GM19099 (cell line): Measurements from ENCODE around the gene TMEM200B.

Experiments used
- POLR2A ChIP-seq: IDR thresholded peaks from 3 replicates; pipeline ENCODE4 v1.6.1; 2011; ENCODE audit warnings: low read depth; ENCODE audit not compliant: insufficient read length; ENCODE audit errors: extremely low read depth

TMEM200B gene

DNA sequence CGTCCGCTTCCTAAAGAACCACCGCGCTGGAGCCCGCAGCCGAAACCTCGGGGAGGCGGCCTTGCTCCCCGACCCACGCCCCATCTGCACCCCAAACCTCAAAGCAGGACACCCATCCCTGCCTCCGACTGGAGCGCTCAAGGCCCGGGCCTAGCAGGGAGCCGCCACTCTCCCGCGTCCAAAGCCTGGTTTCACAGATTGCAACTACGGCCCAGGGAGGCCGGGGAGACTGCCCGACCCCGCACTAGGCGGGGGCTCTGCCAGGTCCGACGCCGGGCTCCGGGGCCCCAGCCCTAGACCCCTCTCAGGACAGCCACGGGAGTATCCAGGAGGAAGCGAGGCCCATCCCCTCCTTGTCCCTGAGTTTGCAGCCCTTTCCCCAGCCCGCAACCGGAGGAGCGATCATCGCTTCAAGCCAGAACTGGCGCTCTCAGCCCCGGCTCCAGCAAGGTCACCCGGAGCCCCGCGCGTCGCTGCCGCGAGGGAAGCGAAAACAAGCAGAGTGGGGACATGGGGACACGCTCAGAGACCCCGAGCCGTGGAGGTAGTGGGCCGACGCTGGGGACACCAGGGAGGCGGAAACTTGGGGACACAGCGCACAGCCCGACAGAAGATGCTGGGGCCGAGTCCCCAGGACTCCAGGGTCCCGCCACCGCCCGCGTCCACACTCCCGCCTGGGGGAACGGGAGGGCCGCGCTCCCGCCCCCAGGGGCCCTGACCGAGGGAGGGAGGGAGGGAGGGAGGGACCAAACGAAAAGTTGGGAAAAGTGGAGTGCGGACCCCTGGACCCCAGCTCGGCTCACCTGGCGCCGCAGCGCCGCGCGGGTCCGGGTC, 433 bp downstream of the TMEM200B start:
- TF ChIP-seq POLR2A, result no peak

- TF ChIP-seq POLR2A, result no peak
These were observed 1.0 kb downstream of the TMEM200B start for GRCh38 chr1:29122682-29123052.

DNA sequence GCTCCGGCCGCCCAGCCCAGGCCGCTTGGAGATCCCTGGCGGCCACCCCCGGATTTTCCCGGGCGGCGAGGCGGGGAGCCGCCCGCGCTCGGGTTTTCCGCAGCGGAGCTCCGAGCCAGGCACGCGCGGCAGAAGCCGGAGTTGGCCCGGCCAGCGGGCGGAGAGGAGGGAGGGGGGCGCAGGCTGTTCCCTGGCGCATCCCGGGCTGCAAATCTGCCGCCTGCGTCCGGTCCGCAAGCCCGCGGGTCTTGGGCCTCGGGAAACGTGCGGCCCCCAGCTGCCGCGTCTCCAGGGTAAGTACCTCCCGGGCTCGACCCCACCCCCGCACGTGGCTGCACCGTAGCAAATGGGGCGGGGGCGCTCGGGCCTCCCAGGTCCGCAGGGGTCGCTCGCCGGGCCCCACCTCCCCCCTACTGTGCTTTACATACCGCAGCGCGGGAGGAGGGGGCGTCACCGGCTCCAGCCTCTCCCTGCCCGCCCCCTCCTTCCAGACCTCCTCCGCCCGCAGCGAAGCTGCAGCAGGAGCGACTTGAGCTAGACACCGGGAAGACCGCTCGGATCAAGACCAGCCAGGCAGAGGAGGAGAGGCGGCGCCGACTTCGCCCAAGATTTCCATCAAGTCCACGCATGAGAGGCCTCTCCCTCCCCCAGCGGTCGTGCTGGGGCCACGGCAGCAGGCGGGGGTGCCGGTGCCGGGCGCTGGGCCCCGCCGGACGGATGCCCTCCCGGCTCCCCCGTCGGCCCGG, 1.6 kb downstream of the TMEM200B start:
- TF ChIP-seq POLR2A, result no peak

DNA sequence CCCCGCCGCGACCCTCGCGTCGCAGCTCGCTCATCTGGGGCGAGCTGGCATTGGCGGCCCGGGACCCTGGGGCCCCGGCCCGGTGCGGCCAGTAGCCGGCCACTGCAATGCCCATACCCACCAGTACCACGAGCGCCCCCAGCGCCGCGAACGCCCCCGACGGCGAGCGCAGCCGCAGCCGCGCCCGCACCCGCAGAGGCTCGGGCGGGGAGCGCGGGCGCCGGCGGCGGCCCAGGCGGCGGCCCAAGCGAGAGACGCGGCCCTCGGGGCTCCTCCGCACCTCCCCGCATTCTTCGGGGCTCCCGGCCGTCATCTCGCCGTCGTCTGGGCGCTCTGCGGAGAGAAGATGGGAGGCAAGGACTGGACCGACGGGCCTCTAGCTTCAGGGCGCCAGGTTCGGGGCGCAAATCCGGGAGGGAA, 2.2 kb downstream of the TMEM200B start:
- no peak for TF ChIP-seq POLR2A

DNA sequence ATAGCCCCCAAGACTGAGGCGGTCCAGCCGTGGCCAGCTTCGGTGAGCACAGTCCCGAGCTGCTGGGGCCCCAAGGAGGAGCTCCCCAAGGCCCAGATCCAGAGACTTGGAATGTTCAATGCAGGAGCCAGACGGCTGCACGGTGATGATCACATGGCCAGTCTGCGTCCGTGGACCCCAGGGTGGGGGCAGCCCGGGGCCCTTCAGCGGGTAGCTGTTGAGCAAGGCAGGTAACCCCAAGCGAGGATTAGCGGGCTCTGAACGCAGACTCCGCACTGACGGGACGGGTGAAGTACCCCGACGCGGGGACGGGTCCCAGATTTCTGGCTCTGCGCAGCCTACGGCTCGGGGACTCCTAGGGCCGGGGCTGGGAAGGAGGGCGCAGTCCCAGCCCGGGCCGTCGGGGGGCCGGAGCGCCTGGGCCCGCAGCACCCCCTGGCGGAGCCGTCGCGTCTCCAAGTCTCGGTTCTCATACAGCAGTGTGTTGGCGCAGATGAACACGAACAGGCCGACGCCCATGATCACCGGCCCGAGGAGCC, 2.7 kb downstream of the TMEM200B start:
- no peak for TF ChIP-seq POLR2A

DNA sequence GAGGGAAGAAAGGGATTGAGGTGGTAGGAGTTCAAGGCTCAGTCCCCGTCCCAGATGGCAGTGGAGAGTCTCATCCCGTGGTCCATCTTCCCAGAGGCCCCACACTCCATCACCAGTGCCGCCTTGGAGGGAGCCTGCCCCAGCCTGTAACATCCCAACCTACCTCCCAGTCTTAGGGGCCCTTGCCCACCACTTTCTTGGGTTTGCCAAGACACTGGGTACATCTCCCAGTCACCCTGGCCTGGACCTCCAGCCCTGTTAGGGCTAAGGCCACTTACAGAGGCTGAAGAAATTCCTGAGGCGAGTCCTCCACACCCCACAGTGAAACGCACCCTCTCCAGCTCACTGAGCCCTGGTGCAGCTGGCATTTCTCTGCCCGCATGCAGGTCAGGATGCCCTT, 3.3 kb downstream of the TMEM200B start:
- no peak for TF ChIP-seq POLR2A

DNA sequence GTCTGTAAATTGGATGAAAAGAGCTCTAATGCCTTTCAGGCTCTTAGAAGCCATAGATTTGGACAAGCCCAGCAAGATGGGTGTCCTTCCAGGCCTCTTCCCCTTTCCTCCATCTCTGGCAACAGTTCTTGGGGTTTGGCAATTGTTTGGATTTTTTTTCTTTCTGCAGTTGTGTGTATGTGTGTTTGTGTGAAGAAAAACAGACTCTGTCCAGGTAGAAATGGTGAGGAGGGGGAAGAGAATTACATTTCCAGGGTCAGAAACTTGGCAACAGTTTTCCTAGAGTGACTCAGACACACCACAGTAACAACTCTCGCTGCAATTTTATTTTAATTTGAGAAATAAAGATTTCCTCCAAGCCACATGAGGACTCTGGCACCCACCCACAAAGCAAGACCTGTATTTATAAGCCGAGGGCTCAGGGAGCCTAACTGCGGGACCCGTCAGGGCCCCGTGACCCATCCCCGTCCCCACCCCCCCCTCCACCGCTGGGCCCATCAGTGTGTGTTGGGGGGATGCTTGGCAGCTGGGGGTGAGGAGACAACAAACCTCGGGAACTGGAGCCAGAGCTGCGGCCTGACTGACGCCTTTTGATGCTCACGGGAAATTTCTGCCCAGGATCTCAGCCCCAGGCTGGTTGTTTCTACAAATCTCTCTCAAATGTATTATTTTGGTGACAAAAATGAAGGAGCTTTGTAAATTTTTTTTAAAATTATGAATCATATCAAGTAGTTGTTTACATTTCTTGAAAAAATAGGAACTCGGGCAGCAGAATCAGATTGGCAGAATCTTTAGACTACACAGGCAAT, 4.4 kb downstream of the TMEM200B start:
- TF ChIP-seq POLR2A, result no peak

DNA sequence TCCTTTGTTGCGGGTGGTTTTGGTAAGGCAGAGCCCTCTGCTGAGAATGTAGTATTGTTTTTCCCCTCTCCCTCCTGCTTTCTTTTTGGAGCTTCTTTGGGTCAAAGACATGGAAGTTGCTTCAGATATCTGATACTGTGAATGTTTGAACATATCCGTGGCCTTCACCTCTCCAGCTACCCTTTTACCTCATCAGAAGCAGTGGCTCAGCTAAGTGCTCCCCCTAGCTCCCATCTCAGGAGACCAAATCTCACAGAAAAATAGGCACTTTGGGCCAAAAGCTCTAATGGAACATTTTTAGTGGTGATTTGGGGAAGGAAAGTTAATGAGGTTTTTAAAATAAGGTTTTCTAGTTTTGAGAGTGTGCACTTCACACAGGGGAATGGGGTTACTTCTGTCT, 6.3 kb downstream of the TMEM200B start:
- no peak for TF ChIP-seq POLR2A

- TF ChIP-seq POLR2A, result no peak
These were observed 9.0 kb downstream of the TMEM200B start for GRCh38 chr1:29114654-29115053.

DNA sequence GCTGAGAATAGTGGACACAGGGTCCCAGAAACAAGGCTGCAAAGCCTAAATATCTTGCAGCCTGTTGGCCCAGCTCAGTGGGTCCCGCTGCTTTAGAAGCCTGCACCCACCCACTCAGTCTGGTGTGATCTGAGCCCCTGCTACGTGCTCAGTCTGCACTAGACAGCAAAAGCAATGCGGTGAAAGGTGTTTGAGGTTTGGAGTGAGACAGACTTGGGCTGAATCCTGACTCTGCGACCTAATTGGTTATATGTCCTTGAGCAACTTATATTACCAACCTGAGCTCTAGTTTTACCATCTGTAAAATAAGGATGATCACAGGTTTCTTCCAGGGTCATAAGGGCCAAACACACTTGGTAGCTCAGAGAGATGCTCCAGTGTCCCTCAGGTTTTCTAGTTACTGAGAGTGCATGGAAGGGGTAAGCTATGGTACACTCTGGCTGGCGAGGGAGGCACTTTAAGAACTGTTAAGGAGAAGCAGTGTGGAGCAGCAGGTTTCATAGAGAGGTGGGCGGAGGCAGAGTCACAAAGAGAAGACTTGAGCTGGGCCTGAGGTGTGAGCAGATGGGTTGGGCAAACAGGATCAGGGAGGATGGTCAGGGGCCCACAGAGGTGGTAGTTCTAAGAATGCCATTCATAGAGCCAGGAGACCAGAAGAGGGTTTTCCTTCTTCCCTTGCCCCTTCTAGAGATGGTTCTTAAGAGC, 10.1 kb downstream of the TMEM200B start:
- TF ChIP-seq POLR2A, result no peak

DNA sequence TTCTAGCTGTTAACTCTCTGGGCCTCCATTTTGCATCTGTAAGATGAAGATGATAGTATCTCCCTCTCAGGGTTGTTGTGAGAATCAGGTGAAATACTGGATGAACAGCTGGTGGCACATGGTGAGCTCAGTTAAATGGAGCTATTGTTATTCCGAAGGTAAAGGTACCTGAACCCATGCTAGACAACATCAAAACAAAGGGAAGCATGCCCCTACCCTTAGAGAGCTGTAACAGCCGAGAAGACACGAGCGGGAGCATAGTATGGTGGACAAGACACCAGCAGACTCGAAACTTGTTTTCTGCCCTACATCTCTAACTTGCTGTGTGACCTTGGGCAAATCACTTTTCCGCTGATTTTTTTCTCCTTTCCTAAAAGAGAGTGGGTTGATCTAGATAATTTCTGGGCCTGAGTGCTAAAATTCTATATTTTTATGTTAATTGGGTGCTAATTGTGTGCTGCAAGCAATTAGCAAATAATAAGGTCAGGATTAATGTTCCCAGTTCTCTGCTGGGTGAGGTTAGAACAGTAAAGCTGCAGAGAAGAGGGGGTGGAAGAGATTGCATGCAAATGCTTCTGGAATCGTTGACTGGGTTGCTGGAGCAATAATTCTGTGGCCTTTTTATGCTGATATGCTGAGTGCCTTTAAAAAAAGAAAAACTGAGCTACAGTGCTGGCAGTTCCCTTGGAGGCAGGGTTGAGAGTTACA, 10.8 kb downstream of the TMEM200B start:
- no peak for TF ChIP-seq POLR2A

DNA sequence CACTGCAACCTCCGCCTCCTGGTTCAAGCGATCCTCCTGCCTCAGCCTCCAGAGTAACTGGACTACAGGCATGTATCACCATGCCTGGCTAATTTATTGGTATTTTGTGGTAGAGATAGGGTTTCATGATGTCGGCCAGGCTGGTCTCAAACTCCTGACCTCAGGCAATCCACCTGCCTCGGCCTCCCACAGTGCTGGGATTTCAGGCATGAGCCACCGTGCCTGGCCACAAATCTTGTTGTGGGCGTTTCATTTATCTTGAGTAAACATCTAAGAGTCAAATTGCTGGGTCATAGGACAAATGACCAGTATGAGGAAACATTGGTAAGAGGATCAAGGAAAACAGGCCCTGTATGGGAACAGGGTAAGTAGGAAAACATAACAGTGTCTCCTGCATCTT, 17.9 kb downstream of the TMEM200B start:
- no peak for TF ChIP-seq POLR2A

DNA sequence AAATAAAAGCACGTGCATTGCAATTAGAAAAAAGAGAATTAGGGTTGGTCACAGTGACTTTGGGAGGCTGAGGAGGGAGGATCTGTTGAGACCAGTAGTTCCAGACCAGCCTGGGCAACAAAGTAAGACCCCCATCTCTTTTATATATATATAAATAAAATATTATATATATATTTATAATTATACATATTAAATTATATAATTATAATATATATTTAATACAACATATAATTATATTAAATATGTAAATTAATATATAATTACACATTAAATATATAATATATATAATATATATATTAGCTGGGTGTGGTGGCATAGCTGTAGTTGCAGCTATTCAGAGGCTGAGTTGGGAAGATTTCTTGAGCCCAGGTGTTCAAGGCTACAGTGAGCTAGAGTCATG, 23.2 kb downstream of the TMEM200B start:
- no peak for TF ChIP-seq POLR2A

DNA sequence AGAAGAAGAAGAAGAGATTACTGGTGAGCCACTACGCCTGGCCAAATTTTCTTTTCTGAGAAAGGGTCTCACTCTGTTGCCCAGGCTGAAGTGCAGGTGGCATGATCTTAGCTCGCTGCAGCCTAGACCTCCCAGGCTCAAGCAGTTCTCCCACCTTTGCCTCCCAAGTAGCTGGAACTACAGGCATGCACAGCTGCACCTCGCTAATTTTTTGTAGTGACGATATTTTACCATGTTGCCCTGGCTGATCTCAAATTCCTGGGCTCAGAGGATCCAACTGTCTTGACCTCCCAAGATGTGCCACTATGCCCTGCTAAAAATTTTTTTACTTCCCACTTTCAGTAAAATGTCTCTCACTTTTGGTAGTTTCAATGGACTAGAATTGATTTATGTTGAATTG, 24.4 kb downstream of the TMEM200B start:
- TF ChIP-seq POLR2A, result no peak
